ENCODE results near the gene PEX5L. TPM values are rescaled to one million over a fixed set of nuclear protein-coding genes. Genes with fewer than 3 reads are reported as not detected.
"Not testable (repeated sequence)": the region's sequence is repeated elsewhere in the genome, so short reads cannot be mapped to it uniquely, and the experiment has no call there.

Gene PEX5L, protein sequence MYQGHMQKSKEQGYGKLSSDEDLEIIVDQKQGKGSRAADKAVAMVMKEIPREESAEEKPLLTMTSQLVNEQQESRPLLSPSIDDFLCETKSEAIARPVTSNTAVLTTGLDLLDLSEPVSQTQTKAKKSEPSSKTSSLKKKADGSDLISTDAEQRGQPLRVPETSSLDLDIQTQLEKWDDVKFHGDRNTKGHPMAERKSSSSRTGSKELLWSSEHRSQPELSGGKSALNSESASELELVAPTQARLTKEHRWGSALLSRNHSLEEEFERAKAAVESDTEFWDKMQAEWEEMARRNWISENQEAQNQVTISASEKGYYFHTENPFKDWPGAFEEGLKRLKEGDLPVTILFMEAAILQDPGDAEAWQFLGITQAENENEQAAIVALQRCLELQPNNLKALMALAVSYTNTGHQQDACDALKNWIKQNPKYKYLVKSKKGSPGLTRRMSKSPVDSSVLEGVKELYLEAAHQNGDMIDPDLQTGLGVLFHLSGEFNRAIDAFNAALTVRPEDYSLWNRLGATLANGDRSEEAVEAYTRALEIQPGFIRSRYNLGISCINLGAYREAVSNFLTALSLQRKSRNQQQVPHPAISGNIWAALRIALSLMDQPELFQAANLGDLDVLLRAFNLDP
- not detected in 2 replicates for total RNA-seq (2014; rRNA removed; shearing (Covaris generic); ENCODE audit: low replicate concordance)

DNA sequence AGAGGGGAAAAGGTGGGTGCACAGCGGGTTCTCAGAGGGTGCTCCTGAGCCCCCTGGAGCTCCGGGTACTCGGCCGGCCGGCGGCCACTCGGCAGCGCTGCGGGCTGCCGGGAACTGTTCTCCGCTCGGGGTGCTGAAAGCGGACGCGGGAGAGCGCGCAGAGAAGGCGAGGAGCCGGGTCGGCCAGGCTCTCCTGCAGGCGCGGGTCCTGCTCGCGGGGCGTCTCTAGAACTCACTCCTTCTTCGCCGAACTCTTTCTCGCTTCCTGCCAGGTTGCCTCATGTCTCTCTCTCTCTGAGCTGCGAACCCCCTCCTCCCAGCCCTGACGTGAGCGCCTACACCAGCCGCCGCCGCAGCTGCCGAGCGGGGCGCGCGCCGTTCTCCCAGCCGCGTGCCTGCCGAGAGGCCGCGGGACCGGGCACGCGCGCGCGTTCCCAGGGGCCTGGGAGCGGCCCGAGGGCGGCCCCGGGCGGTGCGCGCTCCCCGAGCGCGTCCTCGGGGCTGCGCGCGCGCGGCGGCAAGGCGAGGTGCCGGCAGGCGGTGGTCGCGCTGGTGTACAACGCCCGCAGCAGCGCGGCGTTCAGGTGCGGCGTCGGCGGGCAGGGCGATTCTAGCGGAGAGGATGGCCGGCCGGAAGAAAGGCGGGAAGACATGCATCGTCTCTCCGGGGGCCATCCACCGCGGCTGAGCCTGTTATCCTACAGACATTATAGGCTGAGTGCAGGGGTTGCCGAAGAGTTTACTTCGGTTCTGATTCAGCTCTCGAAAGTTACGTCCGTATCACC is at the start of gene PEX5L:
Gene PEX5L (minus strand): TSS at position 267 of the 785 bp plus-strand sequence. CDS start 338 bp downstream, outside the sequence.
- DNase-seq: peak; percentile 72
- Histone ChIP-seq H3K36me3 (no peaks in the 10 kb centered on the region), H3K9me3 (peaks cover 9% of the 10 kb centered on the region; the same call in 1 of the 2 replicates), H3K4me3 (peak within 1 kb of the TSS; percentile 35), H3K27me3 (peaks cover 42% of the 10 kb centered on the region)

DNA sequence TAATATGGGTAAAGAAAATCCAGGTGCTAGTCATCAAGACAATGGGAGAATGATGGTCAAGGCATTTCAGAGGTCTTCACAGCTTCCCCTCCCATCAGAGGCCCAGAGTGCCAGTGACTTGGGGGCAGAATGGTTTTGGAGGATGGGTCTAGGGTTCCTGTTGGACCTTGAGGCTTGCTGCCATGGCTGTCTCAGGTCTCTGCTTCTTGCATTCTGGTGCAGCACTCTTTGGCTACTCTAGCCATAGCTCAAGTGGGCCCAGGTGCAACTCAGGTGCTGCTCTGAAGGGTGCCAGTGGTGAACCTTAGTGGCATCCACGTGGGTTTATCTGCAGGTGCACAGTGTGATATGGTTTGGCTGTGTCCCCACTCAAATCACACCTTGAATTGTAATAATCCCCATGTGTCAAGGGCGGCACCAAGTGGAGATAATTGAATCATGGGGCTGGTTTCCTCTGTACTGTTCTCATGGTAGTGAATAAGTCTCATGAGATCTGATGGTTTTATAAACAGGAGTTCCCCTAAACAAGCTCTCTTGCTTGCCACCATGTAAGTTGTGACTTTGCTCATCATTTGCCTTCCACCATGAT is 48.5 kb upstream of the PEX5L start:
- no peak overlapping the region for H3K4me3 ChIP-seq
- no peak for DNase-seq
- H3K9me3 ChIP-seq: no peaks in the 10 kb centered on the region
- no peaks in the 10 kb centered on the region for H3K36me3 ChIP-seq
- H3K27me3 ChIP-seq: no peaks in the 10 kb centered on the region

DNA sequence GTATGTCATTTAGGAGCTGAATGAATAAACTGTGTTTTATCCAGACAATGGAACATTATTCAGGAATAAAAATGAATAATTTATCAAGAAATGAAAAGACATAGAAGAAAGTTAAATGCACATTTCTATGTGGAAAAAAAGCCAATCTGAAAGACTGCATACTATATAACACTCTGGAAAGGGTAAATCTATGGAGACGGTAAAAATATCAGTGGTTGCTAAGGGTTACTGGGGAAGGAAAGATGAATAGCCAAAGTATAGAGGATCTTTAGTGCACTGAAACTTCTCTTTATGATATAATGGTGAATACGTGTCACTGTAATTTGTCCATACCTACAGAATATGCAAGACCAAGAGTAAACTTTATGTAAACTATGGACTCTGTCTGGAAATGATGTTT is 46.0 kb upstream of the PEX5L start:
- H3K36me3 ChIP-seq: no peaks in the 10 kb centered on the region
- H3K4me3 ChIP-seq: no peak overlapping the region
- no peaks in the 10 kb centered on the region for H3K9me3 ChIP-seq
- no peak for DNase-seq
- H3K27me3 ChIP-seq: no peaks in the 10 kb centered on the region

DNA sequence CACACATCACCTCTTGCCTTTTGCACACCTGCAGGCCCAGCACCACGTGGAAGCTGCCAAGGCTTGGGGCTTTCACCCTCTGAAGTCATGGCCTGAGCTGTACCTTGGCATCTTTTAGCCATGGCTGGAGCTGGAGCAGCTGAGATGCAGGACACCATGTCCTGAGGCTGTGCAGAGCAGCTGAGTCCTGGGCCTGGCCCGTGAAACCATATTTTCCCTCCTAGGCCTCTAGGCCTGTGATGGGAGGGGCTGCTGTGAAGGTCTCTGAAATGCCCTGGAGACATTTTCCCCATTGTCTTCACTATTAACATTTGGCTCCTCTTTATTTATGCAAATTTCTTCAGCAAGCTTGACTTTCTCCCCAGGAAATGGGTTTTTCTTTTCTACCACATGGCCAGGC is 41.9 kb upstream of the PEX5L start:
- no peaks in the 10 kb centered on the region for H3K9me3 ChIP-seq
- no peak for DNase-seq
- no peak overlapping the region for H3K4me3 ChIP-seq
- no peaks in the 10 kb centered on the region for H3K36me3 ChIP-seq
- no peaks in the 10 kb centered on the region for H3K27me3 ChIP-seq

DNA sequence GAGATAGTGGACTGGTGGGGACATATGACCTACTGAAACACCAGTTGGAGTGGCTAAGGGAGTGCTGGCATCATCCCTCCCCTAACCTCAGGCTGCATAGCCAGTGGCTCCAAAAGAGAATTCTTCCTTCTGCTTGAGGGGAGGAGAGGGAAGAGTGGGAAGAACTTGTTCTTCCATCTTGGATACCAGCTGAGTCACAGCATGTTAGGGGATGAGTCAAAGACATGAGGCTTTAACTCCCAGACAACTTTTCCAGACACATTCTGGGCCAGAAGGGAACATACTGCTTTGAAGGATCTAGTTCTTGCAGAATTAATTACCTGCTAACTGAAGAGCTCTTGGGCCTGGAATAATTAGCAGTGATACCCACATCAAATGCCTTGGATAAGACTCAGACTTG is 36.8 kb upstream of the PEX5L start:
- 0 out of 2 replicates have a peak, but pooled peaks cover 2% of the 10 kb centered on the region for H3K27me3 ChIP-seq
- H3K4me3 ChIP-seq: no peak overlapping the region
- no peaks in the 10 kb centered on the region for H3K36me3 ChIP-seq
- no peak for DNase-seq
- H3K9me3 ChIP-seq: no peaks in the 10 kb centered on the region

DNA sequence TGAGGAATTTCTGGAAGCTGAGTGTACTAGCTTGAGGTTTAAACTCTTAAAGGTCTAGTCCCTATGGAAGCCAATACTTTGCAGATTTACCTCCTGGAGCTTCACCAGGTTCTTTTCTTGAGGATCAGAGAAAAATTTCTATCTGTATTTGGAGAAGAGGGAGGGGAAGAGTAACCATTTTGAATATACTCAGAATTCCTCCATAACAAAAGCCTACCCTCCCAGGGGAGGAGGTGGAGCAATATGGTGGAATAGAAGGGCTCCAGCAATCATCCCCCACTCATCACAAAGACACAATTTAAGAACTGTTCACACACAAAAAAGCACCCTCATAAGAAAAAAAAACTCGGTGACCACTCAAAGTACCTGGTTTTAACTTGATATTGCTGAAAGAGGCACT is 36.0 kb upstream of the PEX5L start:
- DNase-seq: no peak
- H3K36me3 ChIP-seq: no peaks in the 10 kb centered on the region
- H3K27me3 ChIP-seq: 0 out of 2 replicates have a peak, but pooled peaks cover 2% of the 10 kb centered on the region
- H3K4me3 ChIP-seq: no peak overlapping the region
- no peaks in the 10 kb centered on the region for H3K9me3 ChIP-seq

DNA sequence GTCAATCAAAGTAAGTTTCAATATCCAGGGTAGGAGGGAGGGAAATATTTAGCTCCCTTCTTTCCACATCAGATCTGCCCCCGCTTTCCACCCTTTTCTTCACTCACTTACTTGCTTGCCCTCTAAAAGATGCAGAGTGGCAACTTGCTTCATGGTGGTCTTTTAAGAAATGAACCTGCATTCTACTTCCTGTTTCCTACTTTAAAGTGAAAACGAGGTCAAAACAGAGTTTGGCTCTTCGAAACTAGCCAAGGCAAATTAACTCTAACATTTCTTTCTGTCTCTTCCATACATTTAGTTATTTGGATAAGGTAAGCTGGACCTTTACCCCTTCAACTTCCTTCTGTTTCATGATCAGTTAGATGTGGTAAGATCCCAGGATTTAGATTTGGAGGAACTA is 34.2 kb upstream of the PEX5L start:
- no peak for DNase-seq
- 0 out of 2 replicates have a peak, but pooled peaks cover 2% of the 10 kb centered on the region for H3K27me3 ChIP-seq
- H3K9me3 ChIP-seq: no peaks in the 10 kb centered on the region
- H3K4me3 ChIP-seq: no peak overlapping the region
- H3K36me3 ChIP-seq: no peaks in the 10 kb centered on the region

DNA sequence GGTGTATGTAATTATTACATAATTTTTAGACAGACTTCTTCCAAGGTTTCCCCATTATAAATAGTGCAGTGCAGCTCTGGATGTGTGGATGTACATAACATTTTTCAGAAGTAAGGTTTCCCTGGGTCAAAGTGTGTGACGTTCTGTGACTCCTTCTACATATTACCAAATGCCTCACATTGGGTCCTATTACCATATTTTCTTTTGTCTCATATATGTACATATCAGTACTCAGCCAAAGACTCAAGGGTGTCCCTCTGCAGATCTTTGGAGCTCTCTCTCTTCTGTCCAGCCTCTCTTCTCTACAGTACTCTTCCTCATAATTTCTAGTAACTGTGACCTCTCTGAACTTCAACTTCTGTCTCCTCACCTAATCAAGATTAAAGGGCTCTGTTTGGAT is 31.3 kb upstream of the PEX5L start:
- no peak for DNase-seq
- Histone ChIP-seq H3K36me3 (no peaks in the 10 kb centered on the region), H3K9me3 (no peaks in the 10 kb centered on the region), H3K4me3 (no peak overlapping the region), H3K27me3 (0 out of 2 replicates have a peak, but pooled peaks cover 2% of the 10 kb centered on the region)

DNA sequence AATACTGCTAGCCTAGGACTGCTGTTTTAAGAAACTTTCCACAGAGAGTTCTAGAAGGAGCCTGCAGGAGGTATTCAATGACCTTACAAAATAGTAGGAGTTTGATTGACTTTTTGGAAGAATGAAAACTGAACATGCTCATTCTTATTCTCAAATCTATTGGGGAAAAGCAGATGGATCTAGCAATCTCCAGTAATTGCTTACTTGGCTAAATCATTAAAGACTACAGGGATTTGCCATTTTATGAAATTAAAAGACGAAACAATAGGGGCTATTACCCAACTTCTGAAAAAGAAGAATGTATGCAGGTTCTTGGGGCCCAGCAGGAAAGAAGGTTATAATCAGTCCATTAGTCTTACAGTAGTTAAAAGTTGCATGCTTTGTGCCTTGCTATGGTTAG is 29.9 kb upstream of the PEX5L start:
- Histone ChIP-seq H3K27me3 (0 out of 2 replicates have a peak, but pooled peaks cover 2% of the 10 kb centered on the region), H3K4me3 (no peak overlapping the region), H3K36me3 (no peaks in the 10 kb centered on the region), H3K9me3 (no peaks in the 10 kb centered on the region)
- DNase-seq: no peak

DNA sequence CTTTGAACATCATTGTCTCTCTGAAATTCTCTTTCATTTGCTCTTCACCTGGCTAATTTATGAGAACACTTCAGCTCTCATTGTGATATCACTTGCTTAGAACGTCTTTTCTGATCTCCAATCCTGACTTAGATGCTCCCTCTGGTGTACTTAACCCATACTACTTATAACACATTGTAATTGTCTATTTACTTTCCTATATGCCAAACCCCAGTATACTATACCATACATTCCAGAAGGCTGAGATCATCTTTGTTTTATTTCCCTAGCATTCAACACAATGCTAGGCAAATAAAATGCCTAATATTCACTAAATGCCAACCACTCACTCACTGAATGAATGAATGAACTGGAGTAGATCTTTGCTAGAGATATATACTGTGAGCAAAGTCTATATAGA is 27.0 kb upstream of the PEX5L start:
- Histone ChIP-seq H3K27me3 (no peaks in the 10 kb centered on the region), H3K36me3 (no peaks in the 10 kb centered on the region), H3K4me3 (no peak overlapping the region), H3K9me3 (no peaks in the 10 kb centered on the region)
- no peak for DNase-seq

DNA sequence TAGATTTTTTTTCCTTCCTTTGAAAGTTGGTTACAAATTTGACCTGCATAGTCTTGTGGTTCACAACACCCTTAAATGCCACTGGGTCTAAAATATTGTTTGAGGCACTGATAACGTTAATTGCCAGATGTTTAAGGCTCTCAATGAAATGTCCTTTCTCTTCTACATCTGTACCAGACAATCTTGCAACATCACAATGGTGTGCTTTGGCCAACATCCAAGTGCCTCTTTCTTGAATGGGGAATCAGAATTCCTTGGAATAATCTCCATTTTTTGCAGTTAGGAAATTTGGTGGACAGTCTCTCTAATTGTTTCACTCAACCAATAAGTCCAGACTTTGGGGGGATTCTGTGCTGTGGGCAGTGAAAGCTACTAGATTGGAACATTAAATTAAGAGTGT is 26.0 kb upstream of the PEX5L start:
- H3K9me3 ChIP-seq: no peaks in the 10 kb centered on the region
- H3K27me3 ChIP-seq: no peaks in the 10 kb centered on the region
- no peak overlapping the region for H3K4me3 ChIP-seq
- H3K36me3 ChIP-seq: no peaks in the 10 kb centered on the region
- DNase-seq: no peak

DNA sequence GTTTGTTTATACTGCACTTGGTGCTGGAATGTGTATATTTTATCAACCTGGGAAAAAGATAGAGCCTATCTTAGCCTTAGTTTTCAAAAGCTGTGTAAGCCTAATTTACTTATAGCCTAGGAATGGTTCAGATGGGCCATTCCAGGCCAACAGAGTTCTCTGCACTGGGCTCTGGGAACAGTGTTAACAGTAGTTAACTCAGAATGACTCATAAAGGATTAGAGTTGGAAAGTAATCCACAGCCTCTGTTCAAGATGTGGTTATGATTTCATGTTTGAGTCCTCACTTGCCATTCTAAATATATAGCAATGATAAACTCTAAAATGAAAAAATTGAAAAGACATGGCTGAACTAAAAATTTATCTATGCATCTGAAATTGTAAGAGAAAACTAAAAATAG is 22.6 kb upstream of the PEX5L start:
- H3K4me3 ChIP-seq: no peak overlapping the region
- no peaks in the 10 kb centered on the region for H3K27me3 ChIP-seq
- H3K36me3 ChIP-seq: no peaks in the 10 kb centered on the region
- peak; percentile 67 for DNase-seq
- no peaks in the 10 kb centered on the region for H3K9me3 ChIP-seq

DNA sequence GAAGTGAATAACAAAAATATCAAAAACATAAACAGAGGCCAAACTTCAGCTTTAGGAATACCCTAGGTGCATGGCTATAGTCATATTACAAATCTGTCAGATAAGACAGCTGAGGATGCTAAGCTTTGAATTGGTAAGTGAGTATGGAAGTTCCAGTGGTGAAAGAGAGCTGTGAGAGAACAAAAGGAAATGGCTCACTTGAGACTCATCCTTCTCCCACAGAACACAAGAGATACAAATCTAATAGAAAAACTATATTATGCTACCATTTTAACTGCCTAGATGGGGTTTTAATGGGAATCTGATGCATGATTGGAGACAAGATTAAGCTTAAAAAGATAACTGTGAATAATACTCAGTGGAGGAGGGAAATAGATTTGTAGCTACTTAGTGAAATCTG is 21.5 kb upstream of the PEX5L start:
- no peaks in the 10 kb centered on the region for H3K9me3 ChIP-seq
- no peaks in the 10 kb centered on the region for H3K27me3 ChIP-seq
- no peak for DNase-seq
- H3K36me3 ChIP-seq: no peaks in the 10 kb centered on the region
- no peak overlapping the region for H3K4me3 ChIP-seq

DNA sequence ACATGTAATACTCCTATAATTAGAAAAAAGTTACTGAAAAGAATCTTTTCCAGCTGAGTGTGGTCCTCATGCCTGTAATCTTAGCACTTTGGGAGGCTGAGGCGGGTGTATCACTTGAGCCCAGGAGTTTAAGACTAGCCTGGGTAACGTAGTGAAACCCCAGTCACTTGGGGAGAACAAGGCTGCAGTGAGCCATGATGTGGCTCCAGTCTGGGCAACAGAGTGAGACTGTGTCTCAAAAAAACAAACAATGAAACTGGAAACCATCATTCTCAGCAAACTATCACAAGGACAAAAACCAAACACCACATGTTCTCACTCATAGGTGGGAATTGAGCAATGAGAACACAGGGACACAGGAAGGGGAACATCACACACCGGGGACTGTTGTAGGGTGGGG is 18.9 kb upstream of the PEX5L start:
- H3K4me3 ChIP-seq, H3K9me3 ChIP-seq, H3K27me3 ChIP-seq, DNase-seq, H3K36me3 ChIP-seq: not testable (repeated sequence)

DNA sequence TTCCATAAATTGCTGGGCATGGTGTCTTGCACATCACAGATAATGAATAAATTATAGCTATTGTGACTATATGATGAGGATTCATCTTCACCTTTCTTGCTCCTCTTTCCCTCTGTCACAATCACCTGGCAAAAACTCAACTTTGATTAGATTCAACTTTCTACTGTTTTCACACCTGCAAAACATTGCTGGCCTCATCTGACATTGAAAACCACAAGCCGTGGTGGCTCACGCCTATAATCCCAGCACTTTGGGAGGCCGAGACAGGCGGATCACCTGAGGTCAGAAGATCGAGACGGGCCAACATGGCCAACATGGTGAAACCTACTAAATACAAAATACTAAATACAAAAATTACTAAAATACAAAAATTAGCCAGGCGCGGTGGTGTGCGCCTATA is 12.7 kb upstream of the PEX5L start:
- no peak for DNase-seq
- Histone ChIP-seq H3K4me3 (no peak overlapping the region), H3K9me3 (no peaks in the 10 kb centered on the region), H3K27me3 (no peaks in the 10 kb centered on the region; the same call in 1 of the 2 replicates), H3K36me3 (no peaks in the 10 kb centered on the region)

DNA sequence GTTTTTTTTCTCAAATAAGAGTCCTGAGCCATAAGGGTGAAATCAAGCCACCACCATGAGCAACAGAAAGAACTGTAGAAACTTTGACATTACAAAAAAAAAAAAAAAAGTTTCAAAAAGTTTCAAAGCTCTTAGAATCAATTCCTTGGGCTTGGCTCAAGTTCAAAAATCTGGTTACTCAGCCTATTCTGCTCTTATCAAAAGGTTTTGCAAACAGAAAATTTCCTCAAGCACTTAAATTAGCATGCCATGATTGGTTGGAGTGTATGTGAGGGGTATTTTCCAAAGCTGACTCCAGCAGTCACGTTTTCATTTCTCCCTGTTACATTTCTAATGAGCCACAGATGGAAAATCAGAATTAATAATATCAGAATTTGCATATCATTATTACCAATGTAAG is 12.1 kb upstream of the PEX5L start:
- H3K36me3 ChIP-seq: no peaks in the 10 kb centered on the region
- no peak for DNase-seq
- no peaks in the 10 kb centered on the region for H3K9me3 ChIP-seq
- no peak overlapping the region for H3K4me3 ChIP-seq
- H3K27me3 ChIP-seq: no peaks in the 10 kb centered on the region; the same call in 1 of the 2 replicates

DNA sequence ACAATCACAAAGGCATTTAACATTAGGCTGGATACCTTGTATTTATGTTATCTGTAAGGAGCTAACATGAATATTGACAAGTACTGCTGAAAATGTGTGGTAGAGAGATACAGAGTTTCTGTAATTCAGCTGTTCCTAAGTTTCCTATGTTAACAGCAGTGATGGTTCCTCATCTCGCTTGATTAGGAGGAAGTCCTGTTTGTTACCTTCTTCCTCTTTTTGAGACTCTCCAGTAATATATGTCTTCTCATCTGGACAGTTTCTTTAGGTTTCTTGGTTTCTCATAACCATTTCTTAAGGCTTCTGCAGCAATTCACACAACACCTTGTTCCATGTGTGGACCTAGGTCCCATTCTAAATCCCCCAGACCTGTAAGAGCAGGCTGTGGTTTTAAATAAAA is 11.4 kb upstream of the PEX5L start:
- no peak for DNase-seq
- Histone ChIP-seq H3K36me3 (no peaks in the 10 kb centered on the region), H3K4me3 (no peak overlapping the region), H3K9me3 (no peaks in the 10 kb centered on the region), H3K27me3 (no peaks in the 10 kb centered on the region; the same call in 1 of the 2 replicates)

All from MG63 (cell line).